EL (cell line): ENCODE data around the gene RSPH10B2.
"Not testable (repeated sequence)": the region's sequence is repeated elsewhere in the genome, so short reads cannot be mapped to it uniquely, and the experiment has no call there.

Experiments
- DNase-seq: peaks from one replicate; pipeline ENCODE4 v3.0.0-alpha.2; 2016

Gene RSPH10B2

GRCh38 chr7:6753964-6754363 is at the start of gene RSPH10B2:
Gene RSPH10B2, plus strand, starts transcription at chr7:6754103. Its CDS starts 3,575 bp downstream, at chr7:6757678.
- not testable (repeated sequence) for DNase-seq

- DNase-seq = peak; percentile 36
Observed at GRCh38 chr7:6705959-6706665, 47.8 kb upstream of the RSPH10B2 start.

GRCh38 chr7:6706666-6707407 is 47.1 kb upstream of the RSPH10B2 start, which contains the start of gene ZNF12:
Gene ZNF12, minus strand, starts transcription at chr7:6706947. Its CDS starts 1,774 bp downstream, at chr7:6705173.
- peak; percentile 95 for DNase-seq

- no peak for DNase-seq
Observed at GRCh38 chr7:6708304-6708703, 45.6 kb upstream of the RSPH10B2 start.

DNA sequence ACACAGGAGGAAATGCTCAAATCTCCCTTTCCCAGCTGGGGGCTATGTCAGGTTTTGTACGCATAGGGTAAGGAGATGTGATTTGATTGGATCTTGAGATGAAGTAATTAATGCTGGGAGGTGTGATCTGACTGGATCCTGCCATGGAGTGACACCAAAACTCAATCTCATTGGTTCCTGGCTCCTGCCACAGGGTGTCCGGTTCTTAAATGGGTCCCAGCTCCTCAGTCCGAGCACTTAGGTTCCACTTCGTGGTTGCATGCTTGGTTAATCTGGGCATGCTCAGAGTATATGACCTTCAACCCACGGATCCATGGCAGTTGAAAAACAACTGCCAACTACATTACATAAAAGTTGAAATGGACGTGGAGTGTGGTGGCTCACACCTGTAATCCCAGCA is 44.1 kb upstream of the RSPH10B2 start:
- no peak for DNase-seq

- no peak for DNase-seq
Observed at GRCh38 chr7:6714360-6714759, 39.5 kb upstream of the RSPH10B2 start.

DNA sequence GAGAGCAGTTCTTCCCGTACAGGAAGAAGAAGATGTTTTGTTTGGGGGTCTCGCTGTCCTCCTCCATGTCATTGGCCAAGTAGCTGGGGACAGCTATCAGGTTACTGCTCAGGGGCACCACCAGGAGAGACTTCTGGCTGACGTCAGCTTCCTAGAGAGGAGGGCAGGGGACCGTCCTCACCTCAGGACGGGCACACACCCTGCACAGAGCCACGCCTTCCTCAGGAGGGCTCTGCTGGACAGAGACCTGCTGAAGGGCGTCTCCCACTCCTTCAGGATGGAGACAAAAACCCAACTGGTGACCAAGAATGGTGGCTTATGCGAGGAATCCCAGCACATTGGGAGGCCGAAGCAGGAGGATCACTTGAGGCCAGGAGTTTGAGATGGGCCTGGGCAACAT is 38.0 kb upstream of the RSPH10B2 start:
- DNase-seq = not testable (repeated sequence)

DNA sequence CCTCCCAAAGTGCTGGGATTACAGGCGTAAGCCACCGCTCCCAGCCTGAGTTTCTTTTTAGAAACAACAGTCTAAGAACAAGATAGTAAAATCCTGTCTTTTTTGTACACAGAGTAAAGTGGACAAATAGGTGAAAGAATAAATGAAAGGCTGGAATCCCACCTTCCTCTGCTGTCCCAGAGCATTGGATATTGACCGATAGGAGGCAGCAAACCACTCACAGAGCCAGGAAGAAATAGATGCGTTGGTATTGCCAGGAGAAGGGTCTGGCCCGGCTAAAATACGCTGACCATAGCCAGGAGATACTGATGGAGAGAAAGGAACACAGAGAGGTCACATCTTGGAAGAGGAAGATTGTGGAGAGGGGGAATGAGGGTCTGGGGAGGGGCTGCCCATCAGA is 35.8 kb upstream of the RSPH10B2 start:
- no peak for DNase-seq

DNA sequence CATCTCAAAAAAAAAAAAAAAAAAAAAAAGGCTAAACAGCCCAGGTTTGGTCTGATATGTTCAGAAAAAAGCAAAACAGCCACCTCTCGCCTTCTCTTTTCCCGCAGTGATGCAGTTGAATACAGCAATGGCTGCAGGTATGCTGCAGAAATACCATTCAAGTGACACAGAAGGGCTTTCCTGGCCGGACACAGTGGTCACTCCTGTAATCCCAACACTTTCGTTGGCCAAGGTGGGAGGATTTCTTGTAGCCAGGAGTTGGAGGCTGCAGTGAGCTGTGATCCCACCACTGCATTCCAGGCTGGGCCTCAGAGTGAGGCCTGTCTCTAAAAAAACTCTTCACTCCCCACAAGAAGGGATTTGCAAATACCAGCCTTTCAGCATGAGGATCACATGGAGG is 29.6 kb upstream of the RSPH10B2 start:
- not testable (repeated sequence) for DNase-seq

DNA sequence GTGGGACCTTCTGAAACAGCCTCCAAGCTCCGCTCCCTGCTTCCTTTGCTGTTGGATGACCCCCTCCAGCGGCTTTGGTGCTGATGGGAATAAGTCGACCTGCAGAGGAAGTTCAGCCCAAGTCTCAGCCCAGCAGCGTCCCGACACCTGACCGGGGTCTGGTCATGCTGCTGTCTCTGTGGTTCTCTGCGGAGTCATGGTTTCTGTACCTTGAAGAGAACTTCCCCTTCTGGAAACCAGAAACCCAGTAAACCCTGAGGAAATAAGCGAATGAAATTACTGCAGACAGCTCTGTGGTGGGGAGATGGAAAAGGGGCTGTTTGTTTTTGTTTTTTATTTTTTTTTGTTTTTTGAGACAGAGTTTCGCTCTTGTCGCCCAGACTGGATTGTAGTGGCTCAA is 28.9 kb upstream of the RSPH10B2 start:
- no peak for DNase-seq

DNA sequence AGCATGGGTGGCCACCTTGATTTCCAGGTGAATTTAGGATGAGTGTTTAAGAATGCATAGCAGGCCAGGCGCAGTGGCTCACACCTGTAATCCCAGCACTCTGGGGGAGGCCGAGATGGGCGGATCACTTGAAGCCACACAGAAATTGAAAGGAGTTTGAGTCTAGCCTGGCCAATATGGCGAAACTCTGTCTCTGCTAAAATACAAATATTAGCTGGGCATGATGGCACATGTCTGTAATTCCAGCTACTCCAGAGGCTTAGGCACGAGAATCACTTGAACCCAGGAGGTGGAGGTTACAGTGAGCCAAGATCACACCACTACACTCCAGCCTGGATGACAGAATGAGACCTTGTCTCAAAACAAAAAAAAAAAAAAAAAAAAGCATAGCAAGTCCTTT is 27.6 kb upstream of the RSPH10B2 start:
- DNase-seq = not testable (repeated sequence)

DNA sequence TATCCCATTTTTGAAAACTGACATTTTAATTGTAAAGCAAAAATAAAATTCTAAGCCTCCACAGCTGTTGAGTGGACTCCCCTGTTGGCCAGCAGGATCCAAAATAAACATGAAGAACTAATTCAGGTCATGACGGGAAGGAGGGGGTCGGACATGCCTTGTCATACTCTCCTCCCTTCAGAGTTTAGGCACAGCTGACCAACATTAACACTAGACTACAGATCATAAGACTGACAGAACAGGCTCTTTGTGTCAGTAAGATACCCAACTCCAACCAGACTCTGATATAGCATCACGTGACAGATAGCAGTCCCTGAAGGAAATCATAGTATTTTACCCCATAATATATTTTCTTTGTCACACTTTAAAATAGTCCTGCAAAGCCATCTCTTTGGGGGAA is 26.2 kb upstream of the RSPH10B2 start:
- no peak for DNase-seq

GRCh38 chr7:6728893-6729491 is 24.9 kb upstream of the RSPH10B2 start:
- not testable (repeated sequence) for DNase-seq

GRCh38 chr7:6729492-6730342 is 24.2 kb upstream of the RSPH10B2 start:
- peak; percentile 93 for DNase-seq

DNA sequence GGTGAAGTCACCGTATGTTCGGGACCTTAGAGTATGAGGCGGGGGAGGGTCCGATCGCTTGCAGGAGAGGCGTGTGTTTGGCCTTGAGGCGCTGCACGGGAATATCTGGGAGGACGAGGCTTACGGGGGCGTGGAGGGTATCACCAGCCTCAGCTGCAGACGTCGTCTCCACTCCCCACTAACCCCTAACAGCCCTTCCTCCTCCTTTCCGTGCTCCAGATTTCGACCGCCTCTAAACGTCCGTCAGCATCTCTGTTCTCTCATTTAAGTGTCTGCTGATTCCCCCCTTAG is 23.6 kb upstream of the RSPH10B2 start:
- no peak for DNase-seq

DNA sequence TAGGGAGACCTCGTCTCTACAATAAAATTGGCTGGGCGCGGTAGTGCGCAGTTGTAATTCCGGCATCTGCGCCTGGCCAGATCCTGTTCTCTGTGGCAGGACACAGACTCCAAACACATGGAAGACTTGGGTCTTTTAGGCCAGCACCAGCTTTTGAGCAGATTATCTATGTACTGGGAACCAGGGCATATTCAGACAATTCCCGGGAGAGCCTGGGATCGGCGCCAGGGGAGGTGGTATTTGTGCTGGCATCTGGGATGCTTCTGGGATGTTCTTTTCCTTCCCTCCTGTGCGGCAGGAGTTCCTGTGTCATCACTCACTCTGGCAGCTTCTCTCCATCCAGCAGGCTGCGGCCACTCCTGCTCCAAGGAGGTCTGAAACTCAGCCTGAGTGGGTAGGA is 15.5 kb upstream of the RSPH10B2 start:
- DNase-seq = not testable (repeated sequence)

DNA sequence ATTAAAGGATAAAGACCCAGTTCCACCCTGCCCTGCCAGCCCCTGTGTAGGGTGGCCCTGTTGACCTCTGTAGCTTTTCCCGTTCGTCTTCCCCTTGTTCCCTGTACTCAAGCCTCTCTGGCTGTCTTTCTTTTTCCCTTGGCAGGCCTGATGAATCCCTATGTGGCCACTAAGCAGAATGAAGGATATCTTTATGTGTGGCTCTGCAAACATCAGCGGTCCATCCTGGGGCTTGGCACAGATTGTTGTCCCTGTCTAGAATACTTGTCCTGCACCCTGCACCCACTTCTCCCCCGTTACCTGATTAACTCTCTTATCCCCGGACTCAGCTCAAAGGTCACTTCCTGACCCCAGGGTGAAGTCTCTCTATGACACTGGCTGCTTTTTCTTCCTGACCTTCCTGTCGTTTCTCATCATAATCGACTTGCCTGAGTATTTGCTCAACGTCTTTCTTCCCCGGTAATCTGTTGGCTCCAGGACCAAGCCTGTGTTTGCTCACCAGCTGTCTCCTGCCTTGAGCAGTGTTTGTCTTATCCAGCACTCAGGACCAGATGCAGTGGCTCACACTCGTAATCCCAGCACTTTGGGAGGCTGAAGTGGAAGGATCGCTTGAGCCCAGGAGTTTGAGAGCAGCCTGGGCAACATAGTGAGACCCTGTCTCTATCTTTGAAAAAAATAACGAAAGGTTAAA is 9.3 kb upstream of the RSPH10B2 start:
- not testable (repeated sequence) for DNase-seq

DNA sequence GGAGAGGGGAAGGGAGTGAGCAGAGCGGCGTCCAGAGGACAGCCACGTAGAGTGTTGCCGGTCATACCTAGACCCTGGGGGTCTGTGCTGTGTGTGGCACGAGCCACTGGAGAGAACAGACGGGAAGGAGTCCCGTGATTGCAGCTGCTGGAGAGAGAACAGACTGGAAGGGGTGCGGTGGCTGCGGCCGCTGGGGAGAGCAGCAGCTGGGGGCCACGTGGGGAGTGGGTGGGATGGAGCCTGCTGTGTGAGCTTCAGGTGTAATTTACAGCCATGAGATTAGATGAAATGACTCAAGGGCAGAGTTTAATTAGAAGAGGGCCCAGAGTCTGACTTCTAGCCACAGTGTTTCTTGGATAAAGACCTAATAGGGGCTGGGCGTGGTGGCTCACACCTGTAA is 4.6 kb upstream of the RSPH10B2 start:
- not testable (repeated sequence) for DNase-seq

- DNase-seq = not testable (repeated sequence)
Observed at GRCh38 chr7:6750173-6750572, 3.7 kb upstream of the RSPH10B2 start.

- not testable (repeated sequence) for DNase-seq
Observed at GRCh38 chr7:6761186-6761585, 7.3 kb downstream of the RSPH10B2 start.

DNA sequence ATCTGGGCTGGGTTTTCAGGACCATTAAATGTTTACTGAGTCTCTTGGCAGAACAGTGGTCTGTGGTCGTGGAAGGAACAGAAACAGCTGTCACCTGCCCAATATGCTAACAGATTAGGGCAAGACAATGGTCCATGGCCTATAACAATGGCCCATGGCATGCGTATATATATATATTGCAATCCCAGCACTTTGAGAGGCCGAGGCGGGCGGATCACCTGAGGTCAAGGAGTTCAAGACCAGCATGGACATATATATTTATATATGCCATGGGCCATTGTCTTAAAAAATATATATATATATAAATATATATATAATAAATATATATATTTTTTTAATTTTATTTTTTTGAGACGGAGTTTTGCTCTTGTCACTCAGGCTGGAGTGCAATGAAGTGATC is 27.7 kb downstream of the RSPH10B2 start:
- not testable (repeated sequence) for DNase-seq

DNA sequence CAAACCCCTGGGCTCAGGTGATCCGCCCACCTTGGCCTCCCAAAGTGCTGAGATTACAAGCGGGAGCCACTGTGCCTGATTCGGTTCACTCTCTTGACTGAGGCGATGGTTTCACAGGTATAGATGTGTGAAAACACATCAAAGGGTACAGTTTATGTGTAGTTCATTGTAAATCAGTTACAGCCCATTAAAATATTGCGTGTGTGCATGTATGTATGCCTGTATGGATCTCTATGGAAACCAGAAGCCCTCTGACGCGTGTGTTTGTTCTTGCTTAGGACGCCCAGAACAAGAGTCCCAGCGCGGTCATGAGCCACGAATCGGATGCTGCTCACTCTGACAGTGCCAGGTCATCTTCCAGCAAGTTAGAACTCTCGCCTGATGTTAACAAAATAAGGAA is 35.5 kb downstream of the RSPH10B2 start:
- DNase-seq = not testable (repeated sequence)
